ENCODE data around the gene AFM.

DNA sequence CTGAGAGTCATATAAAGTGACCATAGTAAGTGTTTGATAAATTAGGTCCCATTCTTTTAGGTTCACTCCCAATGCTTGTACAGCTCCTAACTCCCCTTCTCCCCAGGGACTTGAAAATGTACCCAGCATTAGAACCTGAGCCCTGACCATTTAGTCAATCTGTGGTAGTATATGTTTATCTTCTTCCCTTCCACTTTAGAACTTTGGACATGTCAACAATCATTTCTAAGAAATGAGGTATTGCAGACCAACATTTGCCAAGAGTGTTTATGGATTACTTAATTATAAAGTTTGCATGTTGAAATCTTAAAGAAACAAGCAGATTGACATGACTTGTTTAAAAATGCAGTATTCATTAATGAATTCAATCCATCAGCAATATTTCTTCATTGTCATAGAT lies 26.0 kb downstream of the AFM start:
- TF ChIP-seq POLR2AphosphoS5 (IDR thresholded peaks at IDR 0.05; ENCODE audit: borderline replicate concordance, low read depth, low read length) (no peak), EZH2 (IDR thresholded peaks at IDR 0.05) (no peak)
